DOHH2 (cell line): ENCODE data around the gene GALNT17.

Experiments
- H3F3A ChIP-seq: fragments of 200-600 bp; sonication (generic), shearing (Covaris generic); 2 replicates; pipeline ENCODE4 v1.6.0; 2016; ENCODE audit warnings: antibody characterized with exemption, mild to moderate bottlenecking; ENCODE audit not compliant: control insufficient read depth, insufficient read depth
- H3K27ac ChIP-seq: fragments of 200-600 bp; sonication (generic); 2 replicates; pipeline ENCODE4 v1.5.1; 2014; ENCODE audit warnings: low read depth, mild to moderate bottlenecking, low read length, moderate library complexity
- H3K27me3 ChIP-seq: fragments of 200-600 bp; sonication (generic); 2 replicates; pipeline ENCODE4 v1.6.1; 2014; ENCODE audit warnings: mild to moderate bottlenecking, low read length, mixed read lengths; ENCODE audit not compliant: control insufficient read depth
- H3K36me3 ChIP-seq: fragments of 200-600 bp; sonication (generic); 2 replicates; pipeline ENCODE4 v1.6.1; 2014; ENCODE audit warnings: mild to moderate bottlenecking, low read length, moderate library complexity, mixed read lengths; ENCODE audit not compliant: control insufficient read depth
- H3K4me1 ChIP-seq: fragments of 200-600 bp; sonication (generic); 2 replicates; pipeline ENCODE4 v1.6.1; 2014; ENCODE audit warnings: mild to moderate bottlenecking, low read length, mixed read lengths; ENCODE audit not compliant: control insufficient read depth
- H3K4me2 ChIP-seq: fragments of 200-600 bp; sonication (generic); 2 replicates; pipeline ENCODE4 v1.6.0; 2014; ENCODE audit warnings: mild to moderate bottlenecking, low read length, moderate library complexity
- H3K4me3 ChIP-seq: fragments of 200-600 bp; sonication (generic); 2 replicates; pipeline ENCODE4 v1.5.1; 2014; ENCODE audit warnings: mild to moderate bottlenecking, low read length, mixed read lengths
- H3K79me2 ChIP-seq: fragments of 200-600 bp; sonication (generic); 2 replicates; pipeline ENCODE4 v1.6.1; 2014; ENCODE audit warnings: mild to moderate bottlenecking, low read length, mixed read lengths; ENCODE audit not compliant: control insufficient read depth
- H3K9me2 ChIP-seq: fragments of 200-600 bp; sonication (generic); replicated peaks from 2 replicates; pipeline ENCODE4 v1.6.1; 2014; ENCODE audit warnings: mild to moderate bottlenecking, low read length, mixed read lengths; ENCODE audit not compliant: control insufficient read depth
- H3K9me3 ChIP-seq: fragments of 200-600 bp; sonication (generic); 2 replicates; pipeline ENCODE4 v1.6.1; 2014; ENCODE audit warnings: antibody characterized with exemption, low read length, mixed read lengths; ENCODE audit not compliant: control insufficient read depth, insufficient read depth
- H4K20me1 ChIP-seq: fragments of 200-600 bp; sonication (generic); 2 replicates; pipeline ENCODE4 v1.6.0; 2014; ENCODE audit warnings: low read depth, mild to moderate bottlenecking, antibody characterized with exemption, low read length, moderate library complexity; ENCODE audit not compliant: control insufficient read depth, insufficient read depth
- EZH2phosphoT487 ChIP-seq: fragments of 200-600 bp; sonication (generic); IDR thresholded peaks from 2 replicates; pipeline ENCODE4 v1.6.1; 2017; ENCODE audit warnings: borderline replicate concordance, mild to moderate bottlenecking, antibody characterized with exemption, low read length, moderate library complexity, mixed read lengths
- TF ChIP-seq, protein P1 (sequence below): fragments of 200-600 bp; sonication (generic); IDR thresholded peaks from one replicate; pipeline ENCODE4 v1.5.1; 2014; ENCODE audit warnings: antibody characterized with exemption, mild to moderate bottlenecking, low read depth, low read length; ENCODE audit not compliant: poor library complexity, severe bottlenecking

The GALNT17 gene

DNA sequence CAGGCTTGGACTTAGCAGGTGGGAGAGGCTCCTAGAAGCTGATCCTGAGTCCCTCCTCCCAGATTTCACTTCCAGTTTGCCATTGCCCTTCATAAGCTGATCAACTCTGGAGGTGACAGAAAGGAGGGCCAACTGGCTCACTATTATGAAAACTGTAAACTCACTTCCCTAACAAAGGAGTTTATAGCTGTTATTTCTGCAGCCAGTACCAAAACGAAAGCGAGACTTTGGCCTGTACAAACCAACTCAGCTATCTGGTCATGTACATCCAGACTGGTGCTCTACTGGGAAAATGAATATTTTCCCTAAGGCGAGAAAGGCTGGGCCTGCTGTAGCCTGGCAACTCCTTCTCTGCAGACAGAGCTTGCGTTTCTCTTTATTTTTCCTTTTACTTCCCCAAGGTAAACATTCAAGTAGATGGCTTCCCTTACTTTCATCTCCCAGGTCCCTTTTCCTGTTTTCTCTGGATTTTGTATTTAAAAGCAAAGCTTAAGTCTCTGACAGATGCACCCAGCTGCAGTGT is 54.7 kb downstream of the GALNT17 start:
- TF ChIP-seq, protein P1, sequence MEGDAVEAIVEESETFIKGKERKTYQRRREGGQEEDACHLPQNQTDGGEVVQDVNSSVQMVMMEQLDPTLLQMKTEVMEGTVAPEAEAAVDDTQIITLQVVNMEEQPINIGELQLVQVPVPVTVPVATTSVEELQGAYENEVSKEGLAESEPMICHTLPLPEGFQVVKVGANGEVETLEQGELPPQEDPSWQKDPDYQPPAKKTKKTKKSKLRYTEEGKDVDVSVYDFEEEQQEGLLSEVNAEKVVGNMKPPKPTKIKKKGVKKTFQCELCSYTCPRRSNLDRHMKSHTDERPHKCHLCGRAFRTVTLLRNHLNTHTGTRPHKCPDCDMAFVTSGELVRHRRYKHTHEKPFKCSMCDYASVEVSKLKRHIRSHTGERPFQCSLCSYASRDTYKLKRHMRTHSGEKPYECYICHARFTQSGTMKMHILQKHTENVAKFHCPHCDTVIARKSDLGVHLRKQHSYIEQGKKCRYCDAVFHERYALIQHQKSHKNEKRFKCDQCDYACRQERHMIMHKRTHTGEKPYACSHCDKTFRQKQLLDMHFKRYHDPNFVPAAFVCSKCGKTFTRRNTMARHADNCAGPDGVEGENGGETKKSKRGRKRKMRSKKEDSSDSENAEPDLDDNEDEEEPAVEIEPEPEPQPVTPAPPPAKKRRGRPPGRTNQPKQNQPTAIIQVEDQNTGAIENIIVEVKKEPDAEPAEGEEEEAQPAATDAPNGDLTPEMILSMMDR, result no peak
- TF ChIP-seq EZH2phosphoT487, result no peak
- Histone ChIP-seq H3K36me3 (no peaks in the 10 kb centered on the region), H3K4me2 (no peak overlapping the region), H4K20me1 (no peaks in the 10 kb centered on the region), H3K4me1 (no peaks in the 10 kb centered on the region), H3K4me3 (no peak overlapping the region), H3F3A (no peaks in the 10 kb centered on the region), H3K9me2 (no peaks in the 10 kb centered on the region), H3K79me2 (no peaks in the 10 kb centered on the region), H3K9me3 (no peaks in the 10 kb centered on the region), H3K27me3 (no peaks in the 10 kb centered on the region), H3K27ac (no peak overlapping the region)

DNA sequence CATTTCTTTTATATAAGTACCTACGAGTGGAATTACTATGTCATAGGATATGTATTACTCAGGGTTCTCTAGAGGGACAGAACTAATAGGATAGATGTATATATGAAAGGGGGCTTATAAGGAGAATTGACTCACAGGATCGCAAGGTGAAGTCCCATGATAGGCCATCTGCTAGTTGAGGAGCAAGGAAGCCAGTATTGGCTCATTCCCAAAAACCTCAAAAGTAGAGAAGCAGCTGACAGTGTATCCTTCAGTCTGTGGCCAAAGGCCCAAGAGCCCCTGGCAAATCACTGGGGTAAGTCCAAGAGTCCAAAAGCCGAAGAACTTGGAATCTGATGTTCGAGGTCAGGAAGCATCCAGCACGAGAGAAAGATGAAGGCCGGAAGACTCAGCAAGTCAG is 59.8 kb downstream of the GALNT17 start:
- TF ChIP-seq, protein P1, result no peak
- no peak for TF ChIP-seq EZH2phosphoT487
- H3K27ac ChIP-seq, result no peak overlapping the region
- H3K4me3 ChIP-seq, result no peak overlapping the region
- H3K36me3 ChIP-seq, result no peaks in the 10 kb centered on the region
- no peaks in the 10 kb centered on the region for H3F3A ChIP-seq
- no peaks in the 10 kb centered on the region for H3K79me2 ChIP-seq
- H3K9me2 ChIP-seq, result no peaks in the 10 kb centered on the region
- no peaks in the 10 kb centered on the region for H3K9me3 ChIP-seq
- H4K20me1 ChIP-seq, result no peaks in the 10 kb centered on the region
- H3K4me2 ChIP-seq, result no peak overlapping the region
- no peaks in the 10 kb centered on the region for H3K4me1 ChIP-seq
- H3K27me3 ChIP-seq, result no peaks in the 10 kb centered on the region

- no peaks in the 10 kb centered on the region for H3K36me3 ChIP-seq
- H3K9me2 ChIP-seq, result no peaks in the 10 kb centered on the region
- no peak overlapping the region for H3K4me3 ChIP-seq
- no peaks in the 10 kb centered on the region for H3K9me3 ChIP-seq
- no peak overlapping the region for H3K4me2 ChIP-seq
- TF ChIP-seq, protein P1, result no peak
- TF ChIP-seq EZH2phosphoT487, result no peak
- H3K27me3 ChIP-seq, result no peaks in the 10 kb centered on the region
- H3K79me2 ChIP-seq, result no peaks in the 10 kb centered on the region
- no peaks in the 10 kb centered on the region for H3F3A ChIP-seq
- H4K20me1 ChIP-seq, result no peaks in the 10 kb centered on the region
- no peaks in the 10 kb centered on the region for H3K4me1 ChIP-seq
- no peak overlapping the region for H3K27ac ChIP-seq
Measured at GRCh38 chr7:71193099-71193810, 61.3 kb downstream of the GALNT17 start.
